Vagina (tissue), 2 donors: ENCODE measurements around the gene EMP1.
"Not testable (repeated sequence)": the region's sequence is repeated elsewhere in the genome, so short reads cannot be mapped to it uniquely, and the experiment has no call there.

ENCODE experiments used
- POLR2A ChIP-seq, 2 donors: fragments of 450-650 bp; IDR thresholded peaks; one replicate each; pipeline ENCODE4 v1.6.1; 2017; ENCODE audit warnings: antibody characterized with exemption in 2 of 2, mild to moderate bottlenecking in 2 of 2, moderate library complexity in 2 of 2
- POLR2AphosphoS5 ChIP-seq, 2 donors: sonication (generic); formaldehyde crosslinking; IDR thresholded peaks; one replicate each; pipeline ENCODE4 v1.9.0; 2017; ENCODE audit warnings: antibody characterized with exemption in 2 of 2, mild to moderate bottlenecking in 2 of 2, low read depth in 1 of 2; ENCODE audit not compliant: insufficient read depth in 1 of 2
- TF ChIP-seq, protein P1 (sequence below), 3 experiments: fragments of 450-650 bp in 2 of 3; fragments of 200-600 bp in 1 of 3; sonication (generic) in 1 of 3; IDR thresholded peaks; one replicate each; pipeline ENCODE4 v1.5.1; 2017 to 2019; ENCODE audit warnings: antibody characterized with exemption in 3 of 3, mild to moderate bottlenecking in 2 of 3, moderate library complexity in 2 of 3

DNA sequence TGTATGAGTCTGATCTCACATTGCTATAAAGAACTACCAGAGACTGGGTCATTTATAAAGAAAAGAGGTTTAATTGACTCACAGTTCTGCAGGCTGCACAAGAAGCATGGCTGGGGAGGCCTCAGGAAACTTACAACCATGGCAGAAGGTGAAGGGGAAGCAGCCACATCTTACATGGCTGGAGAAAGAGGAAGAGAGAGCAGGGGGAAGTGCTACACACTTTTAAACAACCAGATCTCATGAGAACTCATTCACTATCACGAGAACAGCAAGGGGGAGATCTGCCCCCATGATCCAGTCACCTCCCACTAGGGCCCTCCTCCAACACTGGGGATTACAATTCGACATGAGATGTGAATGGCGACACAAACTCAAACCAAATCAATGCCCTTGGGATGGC, 71.3 kb downstream of the EMP1 start:
- TF ChIP-seq POLR2A (IDR thresholded peaks at IDR 0.05); POLR2AphosphoS5 (IDR thresholded peaks at IDR 0.05; ENCODE audit: insufficient read depth in 1 of 2, low read depth in 1 of 2): not testable (repeated sequence)
- TF ChIP-seq, protein P1, sequence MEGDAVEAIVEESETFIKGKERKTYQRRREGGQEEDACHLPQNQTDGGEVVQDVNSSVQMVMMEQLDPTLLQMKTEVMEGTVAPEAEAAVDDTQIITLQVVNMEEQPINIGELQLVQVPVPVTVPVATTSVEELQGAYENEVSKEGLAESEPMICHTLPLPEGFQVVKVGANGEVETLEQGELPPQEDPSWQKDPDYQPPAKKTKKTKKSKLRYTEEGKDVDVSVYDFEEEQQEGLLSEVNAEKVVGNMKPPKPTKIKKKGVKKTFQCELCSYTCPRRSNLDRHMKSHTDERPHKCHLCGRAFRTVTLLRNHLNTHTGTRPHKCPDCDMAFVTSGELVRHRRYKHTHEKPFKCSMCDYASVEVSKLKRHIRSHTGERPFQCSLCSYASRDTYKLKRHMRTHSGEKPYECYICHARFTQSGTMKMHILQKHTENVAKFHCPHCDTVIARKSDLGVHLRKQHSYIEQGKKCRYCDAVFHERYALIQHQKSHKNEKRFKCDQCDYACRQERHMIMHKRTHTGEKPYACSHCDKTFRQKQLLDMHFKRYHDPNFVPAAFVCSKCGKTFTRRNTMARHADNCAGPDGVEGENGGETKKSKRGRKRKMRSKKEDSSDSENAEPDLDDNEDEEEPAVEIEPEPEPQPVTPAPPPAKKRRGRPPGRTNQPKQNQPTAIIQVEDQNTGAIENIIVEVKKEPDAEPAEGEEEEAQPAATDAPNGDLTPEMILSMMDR (IDR thresholded peaks at IDR 0.05), result not testable (repeated sequence)
